NCI-H2081 (cell line): Measurements from ENCODE around the gene DTD1.

Experiments
- DNase-seq, 2 experiments: peaks; one replicate each; lab custom pipeline; 2025; lab: John Stamatoyannopoulos, UW

The DTD1 gene

DNA sequence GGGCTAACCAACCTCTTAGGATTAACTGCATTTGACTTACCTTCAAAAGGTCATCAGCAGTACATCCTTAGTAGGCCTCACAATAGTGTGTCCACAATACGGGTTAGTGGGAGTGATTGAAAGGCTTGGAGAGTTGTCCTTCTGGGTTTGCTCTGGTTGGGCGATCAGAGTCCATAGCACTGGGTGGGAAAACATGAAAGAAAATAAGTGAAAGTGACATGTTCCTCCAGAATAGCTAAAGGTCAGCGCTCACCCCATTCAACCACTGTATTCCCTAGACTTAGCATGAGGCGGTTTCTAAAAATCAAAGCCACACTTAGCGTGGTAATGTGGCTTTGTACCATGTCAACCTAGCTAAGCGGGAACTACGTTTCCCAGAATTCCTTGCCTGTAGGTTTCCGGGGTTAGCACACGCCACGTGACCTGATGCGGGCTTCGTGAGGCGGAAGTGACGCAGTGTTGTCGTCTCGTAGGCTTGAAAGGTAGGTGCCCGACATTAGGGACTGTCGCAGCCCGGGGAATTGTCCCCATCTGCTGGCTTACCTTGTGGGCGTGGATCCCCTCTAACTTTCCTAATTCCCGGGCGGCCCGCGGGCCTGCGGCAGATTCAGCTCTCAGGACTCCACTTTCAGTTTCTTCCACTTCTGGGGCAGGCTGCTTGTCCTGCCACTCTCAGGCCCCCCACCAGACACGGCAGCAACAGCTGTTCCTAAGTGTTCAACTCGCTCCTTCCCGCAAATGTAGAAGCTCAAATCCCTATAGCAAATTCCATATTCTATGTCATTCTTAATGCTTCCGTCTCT lies 206.0 kb downstream of the DTD1 start:
- peak; percentile 89 to 94 for DNase-seq

DNA sequence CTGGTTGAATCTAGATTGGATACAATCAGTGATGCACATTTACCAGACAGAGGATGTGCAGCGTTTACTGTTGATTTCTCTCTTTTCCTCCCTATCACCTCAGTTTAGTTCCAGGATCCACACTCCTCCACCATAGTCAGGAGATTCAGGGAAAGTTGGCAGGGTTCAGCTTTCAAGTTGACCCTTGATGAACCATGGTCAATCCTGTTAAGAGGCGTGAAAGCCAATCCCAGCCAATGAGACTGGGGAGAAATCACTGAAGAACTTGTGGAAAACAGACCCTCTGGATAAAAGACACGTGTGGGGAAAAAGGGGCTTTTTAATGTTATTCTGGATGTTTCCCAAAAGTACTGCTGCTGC lies 206.6 kb downstream of the DTD1 start:
- DNase-seq, result no peak

DNA sequence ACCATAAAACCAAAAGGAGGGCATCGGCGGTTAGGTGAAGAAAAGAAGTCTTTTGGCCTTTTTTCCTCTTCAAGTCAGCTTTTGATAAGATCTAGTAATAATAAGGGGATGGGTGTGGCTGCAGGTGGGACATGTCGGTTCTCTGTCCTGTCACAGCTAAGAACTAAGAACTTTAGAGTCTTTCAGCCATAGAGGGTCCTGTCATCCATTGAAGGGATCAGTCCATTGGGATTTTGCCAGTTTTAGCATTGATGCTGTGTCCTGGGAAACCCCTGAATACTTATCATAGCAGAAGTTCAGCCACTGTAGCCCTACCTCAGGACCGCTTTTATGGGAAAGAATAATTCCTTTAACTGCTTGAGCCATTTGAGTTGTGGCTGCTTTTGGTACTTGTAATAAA lies 207.5 kb downstream of the DTD1 start:
- DNase-seq, result no peak

DNA sequence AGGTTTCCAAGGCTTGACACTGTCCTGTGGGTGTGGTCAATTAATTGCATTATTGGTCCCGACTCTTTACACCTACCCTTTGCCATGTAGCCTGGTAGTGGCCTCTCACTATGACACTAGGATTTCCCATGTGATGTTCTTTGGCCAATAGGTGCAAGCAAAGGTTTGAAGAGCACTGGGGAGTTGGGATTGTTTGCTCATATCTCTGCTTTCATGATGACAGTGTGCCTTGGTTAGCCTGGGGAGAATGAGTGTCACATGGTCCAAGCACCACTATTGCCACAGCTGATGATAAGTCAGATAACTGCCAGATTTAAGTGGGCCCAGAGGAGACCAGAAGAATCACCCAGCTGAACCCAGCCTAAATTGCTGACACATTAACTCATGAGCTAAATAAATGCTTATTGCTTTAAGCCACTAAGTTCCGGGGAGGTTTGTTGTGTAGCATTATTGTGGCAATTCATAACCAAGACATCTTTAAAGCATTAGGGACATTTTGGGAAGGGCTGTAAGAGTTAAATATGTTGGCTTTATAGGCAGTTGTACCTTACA lies 208.5 kb downstream of the DTD1 start:
- no peak for DNase-seq

DNA sequence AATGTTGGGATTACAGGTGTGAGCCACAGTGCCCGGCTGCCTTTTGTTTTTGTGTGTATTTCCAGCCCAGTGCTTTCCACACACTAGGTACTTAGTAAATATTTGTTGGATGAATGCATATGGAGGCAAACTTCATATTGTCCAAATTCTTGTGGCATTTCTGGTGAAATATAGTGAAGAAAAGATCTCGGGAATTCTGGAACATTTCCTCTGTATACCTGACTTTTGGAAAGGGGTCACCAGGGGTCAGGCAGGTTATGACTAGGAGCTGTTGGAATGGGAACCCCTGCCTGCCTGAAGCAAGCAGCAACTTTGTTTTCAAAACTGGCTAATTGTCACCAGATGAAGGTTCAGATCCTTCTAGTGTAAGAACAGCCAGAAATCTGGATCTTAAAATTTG lies 213.7 kb downstream of the DTD1 start:
- DNase-seq, result no peak

DNA sequence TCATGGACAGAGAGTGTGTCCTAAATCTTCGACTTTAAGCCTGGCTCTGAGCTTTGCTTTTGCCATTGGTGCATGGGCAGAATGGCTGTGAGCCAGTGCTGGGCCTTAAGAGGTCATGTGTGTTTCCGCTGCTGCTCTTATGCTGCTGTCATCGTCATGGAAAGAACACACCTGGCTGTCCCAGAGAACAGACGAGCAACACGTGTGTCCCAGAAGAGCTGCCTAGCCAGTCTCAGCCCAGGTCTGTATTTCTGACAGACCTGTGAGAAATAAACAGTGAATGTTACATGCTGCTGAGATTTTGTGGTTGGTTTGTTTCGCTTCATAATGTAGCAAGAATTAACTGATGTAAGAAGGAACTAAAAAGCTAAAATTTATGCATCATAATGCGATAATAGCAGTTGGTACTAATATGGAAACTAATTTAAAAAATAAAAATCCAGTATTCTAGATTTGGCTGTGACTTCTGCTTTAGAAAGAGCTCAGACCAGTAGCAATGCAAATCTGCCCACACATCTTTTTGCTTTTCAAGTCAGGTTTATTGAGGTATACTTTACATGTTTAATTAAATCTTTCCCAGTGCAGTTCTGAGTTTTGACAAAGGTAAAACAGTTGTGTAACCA lies 214.3 kb downstream of the DTD1 start:
- no peak for DNase-seq

DNA sequence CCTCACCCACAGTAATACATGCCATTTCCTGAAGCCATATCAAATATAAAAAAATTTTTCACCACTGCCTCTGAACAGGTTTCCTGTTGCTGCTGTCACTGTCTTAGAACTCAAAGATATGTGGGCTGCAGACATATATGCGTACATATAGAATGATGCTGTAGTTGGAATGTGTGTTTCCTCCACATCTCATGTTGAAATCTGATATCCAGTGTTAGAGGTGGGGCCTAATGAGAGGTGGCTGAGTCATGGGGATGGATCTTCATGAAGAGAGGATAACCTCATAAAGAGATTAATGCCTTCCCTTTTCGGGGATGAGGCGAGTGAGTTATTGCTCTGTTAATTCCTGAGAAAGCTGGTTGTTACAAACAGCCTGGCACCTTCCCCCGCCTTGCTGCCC lies 218.0 kb downstream of the DTD1 start:
- no peak for DNase-seq

DNA sequence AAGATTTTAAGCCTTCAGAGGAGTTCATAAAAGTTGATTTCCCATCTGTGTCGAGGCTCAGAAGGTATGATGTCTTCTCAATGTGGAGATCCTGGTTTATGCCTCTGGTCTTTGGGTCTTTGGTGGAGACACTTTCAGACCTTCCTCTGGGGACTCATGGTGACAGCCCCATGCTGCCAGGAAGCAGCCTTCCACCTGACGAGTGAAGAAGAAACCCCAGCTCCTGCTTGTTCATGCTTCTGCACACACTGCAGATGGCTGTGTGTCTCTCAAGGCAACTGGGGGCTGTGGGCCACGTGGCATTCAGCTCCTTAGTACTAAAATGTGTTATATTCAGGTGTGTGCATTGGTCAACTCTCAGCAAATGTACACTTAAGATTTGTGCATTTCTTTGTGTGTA lies 220.9 kb downstream of the DTD1 start:
- no peak for DNase-seq

DNA sequence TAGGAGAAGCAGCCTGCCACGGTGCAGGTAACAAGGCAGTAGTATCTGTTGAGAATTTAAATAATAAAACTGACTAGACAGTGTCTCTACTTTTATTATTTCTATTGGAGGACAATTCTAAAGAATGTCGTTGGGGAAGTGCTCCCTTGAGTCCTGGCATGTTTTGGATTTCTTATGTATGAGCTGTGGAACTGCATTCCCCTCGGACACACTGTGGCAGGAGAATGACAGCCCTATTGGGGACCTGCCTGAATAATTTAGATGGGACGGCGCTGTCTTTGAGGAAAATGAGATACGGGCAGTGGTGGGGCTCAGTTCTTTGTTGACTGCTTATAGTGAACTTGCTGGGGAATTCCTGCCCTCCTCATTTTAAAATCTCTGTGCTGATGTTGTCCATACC lies 223.3 kb downstream of the DTD1 start:
- DNase-seq, result no peak

DNA sequence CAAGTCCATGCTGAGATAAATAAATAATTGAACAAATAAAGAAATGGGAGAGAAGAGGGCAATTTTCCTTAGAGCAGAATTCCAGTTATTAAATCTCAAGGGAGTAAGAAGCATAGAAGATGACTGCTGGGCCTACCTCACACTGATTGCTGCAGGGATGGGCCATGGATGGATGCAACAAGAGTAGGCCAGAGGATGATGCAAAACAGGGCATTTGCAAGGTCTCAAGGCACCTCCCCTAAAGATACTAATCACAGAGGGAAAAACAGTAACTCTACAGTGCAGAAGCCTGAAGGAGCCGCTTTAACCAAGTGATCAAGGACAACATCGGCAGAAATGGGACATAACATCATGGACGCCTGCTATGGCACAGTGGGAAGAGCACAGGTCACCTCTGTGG lies 224.1 kb downstream of the DTD1 start:
- DNase-seq, result no peak

DNA sequence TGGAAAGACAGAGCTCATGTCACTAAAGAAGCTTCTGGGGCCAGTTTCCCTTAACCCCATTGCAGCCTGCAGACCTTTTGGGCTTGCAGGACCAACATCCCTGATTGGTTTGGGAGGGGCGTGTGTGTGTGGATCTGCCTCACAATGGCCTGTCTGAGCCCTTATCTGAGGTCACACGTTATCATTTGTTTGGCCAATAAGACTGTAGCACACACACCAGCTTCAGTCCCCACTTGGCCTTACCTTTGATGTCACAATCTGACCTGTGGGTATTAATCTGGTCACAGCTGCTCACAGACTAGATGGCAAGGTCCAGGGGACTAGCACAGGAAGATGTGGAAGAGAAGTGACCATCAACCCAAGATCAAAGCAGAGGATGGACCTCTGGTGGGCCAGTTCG lies 225.6 kb downstream of the DTD1 start, which contains the start of gene SCP2D1:
SCP2D1 (plus strand) TSS at position 301 of the 400 bp plus-strand sequence; CDS start at position 334, 33 bp downstream.
- DNase-seq, result no peak

DNA sequence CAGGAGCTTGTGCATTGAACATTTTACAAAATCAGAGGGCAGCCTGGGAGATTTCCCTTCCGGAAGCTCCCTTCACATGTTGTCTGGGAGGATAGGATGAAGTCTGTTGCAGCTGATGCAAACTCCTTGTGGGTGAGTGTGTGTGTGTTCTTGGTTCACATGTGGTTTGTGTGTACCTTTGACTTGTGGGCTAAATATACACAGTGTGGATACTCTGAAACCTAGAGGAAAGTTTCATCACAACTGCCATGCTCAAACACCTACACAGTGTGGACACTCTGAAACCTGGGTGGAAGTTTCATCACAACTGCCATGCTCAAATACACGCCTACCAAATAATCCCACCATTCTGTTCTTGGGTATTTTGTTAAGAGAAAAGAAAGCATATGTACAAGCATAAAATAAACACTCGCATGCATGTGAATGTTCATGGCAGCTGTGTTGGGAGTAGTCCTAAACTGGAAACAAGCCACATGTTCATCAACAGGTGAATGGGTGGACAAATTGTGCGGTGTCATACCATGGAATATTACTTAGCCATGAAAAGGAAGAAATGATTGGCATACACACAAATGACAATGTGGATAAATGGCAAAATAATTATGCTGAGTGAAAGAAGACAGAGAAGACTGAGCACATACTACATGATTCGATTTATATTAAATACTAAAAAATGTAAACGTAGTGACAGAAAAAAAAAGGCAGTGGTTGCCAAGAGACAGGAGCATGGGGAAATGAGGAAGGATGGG lies 227.5 kb downstream of the DTD1 start:
- no peak for DNase-seq
